GM12878 (cell line): ENCODE measurements around the gene INTS7. TPM values are rescaled to one million over a fixed set of nuclear protein-coding genes. Genes with fewer than 3 reads are reported as not detected.

ENCODE experiments used
- CHD2 ChIP-seq: IDR thresholded peaks from 2 replicates; pipeline ENCODE4 v1.6.1; 2011; ENCODE audit warnings: low read depth, low read length, improper control_type of control experiment, borderline replicate concordance
- LARP7 ChIP-seq: fragments of 450-650 bp; IDR thresholded peaks from 2 replicates; pipeline ENCODE4 v1.6.1; 2017; ENCODE audit warnings: mild to moderate bottlenecking
- NFIC ChIP-seq: IDR thresholded peaks from 2 replicates; pipeline ENCODE4 v1.6.1; 2012; ENCODE audit warnings: low read depth, mild to moderate bottlenecking, inconsistent platforms, low read length, moderate library complexity
- POU2F2 ChIP-seq: IDR thresholded peaks from 3 replicates; pipeline ENCODE4 v1.6.1; 2011; ENCODE audit warnings: low read depth, mild to moderate bottlenecking, low read length, borderline replicate concordance
- SREBF1 ChIP-seq: IDR thresholded peaks from 2 replicates; pipeline ENCODE4 v1.6.1; 2012; ENCODE audit warnings: mild to moderate bottlenecking, low read length
- SREBF2 ChIP-seq: IDR thresholded peaks from 2 replicates; pipeline ENCODE4 v1.6.1; 2012; ENCODE audit warnings: mild to moderate bottlenecking, low read length
- ZSCAN29 ChIP-seq: fragments of 450-650 bp; IDR thresholded peaks from 2 replicates; pipeline ENCODE4 v1.6.1; 2017; ENCODE audit warnings: mild to moderate bottlenecking, moderate library complexity
- polyA plus RNA-seq, 11 experiments: library from polyadenylated mRNA; depleted of rRNA in 4 of 11; unstranded in 6 of 11; stranded (reverse) in 5 of 11; fragments of >200 nt; fragmentation: Nextera tagmentation in 4 of 11; fragmentation: Illumina TruSeq in 1 of 11; extraction: Ambion mirVana in 4 of 11; extraction: Trizol in 1 of 11; gene quantifications; 1 replicate in 1 of 11; 2 replicates in 10 of 11; pipeline versions ENCODE4 v1.2.1 to v1.2.3, GENCODE V29; 2011 to 2016; ENCODE audit warnings: inconsistent platforms in 2 of 11, missing spikeins in 2 of 11, low read depth in 1 of 11
- total RNA-seq, 4 experiments: library from RNA; depleted of rRNA in 3 of 4; stranded (reverse); fragments of >200 nt in 3 of 4; fragmentation: Illumina TruSeq in 1 of 4; extraction: Trizol in 1 of 4; gene quantifications; 2 replicates each; pipeline versions ENCODE4 v1.2.1 to v1.2.3, GENCODE V29; 2013 to 2021
- TF ChIP-seq, protein P1 (sequence below): IDR thresholded peaks from 2 replicates; pipeline ENCODE4 v1.6.1; 2011; ENCODE audit warnings: borderline replicate concordance, low read depth, mild to moderate bottlenecking, moderate library complexity, low read length; ENCODE audit not compliant: insufficient read depth, poor library complexity, severe bottlenecking
- TF ChIP-seq, protein P2 (sequence below): IDR thresholded peaks from 2 replicates; pipeline ENCODE4 v1.6.1; 2011; ENCODE audit warnings: low read depth, low read length, improper control_type of control experiment, borderline replicate concordance
- TF ChIP-seq, protein P3 (sequence below): fragments of 150-350 bp; IDR thresholded peaks from 2 replicates; pipeline ENCODE4 v1.6.1; 2014; ENCODE audit warnings: mild to moderate bottlenecking, low read depth, low read length
- TF ChIP-seq, protein P4 (sequence below): IDR thresholded peaks from 2 replicates; pipeline ENCODE4 v1.6.1; 2012; ENCODE audit warnings: improper control_type of control experiment, low read depth, low read length; ENCODE audit not compliant: insufficient replicate concordance
- TF ChIP-seq, protein P5 (sequence below): IDR thresholded peaks from 2 replicates; pipeline ENCODE4 v1.6.1; 2012; ENCODE audit warnings: low read depth, low read length, improper control_type of control experiment
- TF ChIP-seq, protein P6 (sequence below): fragments of 450-650 bp; IDR thresholded peaks from 2 replicates; pipeline ENCODE4 v1.6.1; 2018; ENCODE audit warnings: borderline replicate concordance, mild to moderate bottlenecking; ENCODE audit not compliant: partially characterized antibody

Gene INTS7
- total and polyA plus RNA-seq, 10 of the 15 experiments (the other 5 are each of a cell fraction or from before 2014, with no cell fraction given), result 17.1 to 49.1 (median 26.8) TPM

DNA sequence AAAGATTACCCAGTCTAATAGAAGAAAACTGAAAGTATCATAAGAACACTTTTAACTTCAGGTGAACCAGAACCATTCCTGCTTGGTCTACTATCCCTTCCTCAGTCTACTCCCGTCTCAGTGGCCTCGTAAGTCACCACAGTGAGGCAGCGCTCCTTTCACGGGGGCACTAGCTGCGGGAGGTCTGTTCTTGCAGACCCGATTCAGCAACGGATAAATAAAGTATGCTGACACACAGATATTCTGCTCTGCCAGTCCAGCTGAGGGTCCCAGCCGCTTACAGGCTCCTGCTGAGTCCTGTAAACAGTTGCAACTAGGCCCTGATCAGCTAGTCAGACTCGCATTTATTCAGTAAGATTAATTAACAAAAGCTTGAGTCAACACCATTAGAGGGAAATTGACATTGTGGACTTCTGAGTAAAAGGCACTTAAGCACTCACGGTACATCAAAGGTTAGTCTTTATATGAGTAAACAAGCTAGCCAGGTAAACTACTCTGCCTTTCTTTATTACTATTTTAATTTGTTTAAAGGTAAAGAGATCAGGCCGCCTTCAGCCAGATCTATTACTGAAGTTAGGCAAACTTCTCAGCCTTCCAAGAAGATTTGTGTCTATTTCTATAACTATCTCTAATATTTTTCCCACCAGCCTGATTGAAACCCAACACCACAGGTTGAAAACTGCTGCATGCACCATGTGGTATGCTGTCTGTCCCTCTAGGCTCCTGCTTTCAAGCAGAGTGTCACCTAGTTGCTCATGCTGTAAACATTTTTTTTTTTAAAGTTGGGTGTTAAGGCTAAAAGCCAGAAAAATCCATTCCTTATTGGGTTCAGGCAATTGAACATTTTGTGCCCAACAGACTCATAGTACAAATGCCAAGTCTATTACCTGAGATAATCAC is 87.7 kb downstream of the INTS7 start (continued):
- TF ChIP-seq, protein P1, sequence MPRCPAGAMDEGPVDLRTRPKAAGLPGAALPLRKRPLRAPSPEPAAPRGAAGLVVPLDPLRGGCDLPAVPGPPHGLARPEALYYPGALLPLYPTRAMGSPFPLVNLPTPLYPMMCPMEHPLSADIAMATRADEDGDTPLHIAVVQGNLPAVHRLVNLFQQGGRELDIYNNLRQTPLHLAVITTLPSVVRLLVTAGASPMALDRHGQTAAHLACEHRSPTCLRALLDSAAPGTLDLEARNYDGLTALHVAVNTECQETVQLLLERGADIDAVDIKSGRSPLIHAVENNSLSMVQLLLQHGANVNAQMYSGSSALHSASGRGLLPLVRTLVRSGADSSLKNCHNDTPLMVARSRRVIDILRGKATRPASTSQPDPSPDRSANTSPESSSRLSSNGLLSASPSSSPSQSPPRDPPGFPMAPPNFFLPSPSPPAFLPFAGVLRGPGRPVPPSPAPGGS, result no peak
- TF ChIP-seq SREBF2 (no peak), ZSCAN29 (no peak), CHD2 (no peak), LARP7 (no peak), NFIC (no peak), POU2F2 (no peak), SREBF1 (no peak)
- TF ChIP-seq, protein P2, sequence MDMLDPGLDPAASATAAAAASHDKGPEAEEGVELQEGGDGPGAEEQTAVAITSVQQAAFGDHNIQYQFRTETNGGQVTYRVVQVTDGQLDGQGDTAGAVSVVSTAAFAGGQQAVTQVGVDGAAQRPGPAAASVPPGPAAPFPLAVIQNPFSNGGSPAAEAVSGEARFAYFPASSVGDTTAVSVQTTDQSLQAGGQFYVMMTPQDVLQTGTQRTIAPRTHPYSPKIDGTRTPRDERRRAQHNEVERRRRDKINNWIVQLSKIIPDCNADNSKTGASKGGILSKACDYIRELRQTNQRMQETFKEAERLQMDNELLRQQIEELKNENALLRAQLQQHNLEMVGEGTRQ, result no peak
- TF ChIP-seq, protein P3, sequence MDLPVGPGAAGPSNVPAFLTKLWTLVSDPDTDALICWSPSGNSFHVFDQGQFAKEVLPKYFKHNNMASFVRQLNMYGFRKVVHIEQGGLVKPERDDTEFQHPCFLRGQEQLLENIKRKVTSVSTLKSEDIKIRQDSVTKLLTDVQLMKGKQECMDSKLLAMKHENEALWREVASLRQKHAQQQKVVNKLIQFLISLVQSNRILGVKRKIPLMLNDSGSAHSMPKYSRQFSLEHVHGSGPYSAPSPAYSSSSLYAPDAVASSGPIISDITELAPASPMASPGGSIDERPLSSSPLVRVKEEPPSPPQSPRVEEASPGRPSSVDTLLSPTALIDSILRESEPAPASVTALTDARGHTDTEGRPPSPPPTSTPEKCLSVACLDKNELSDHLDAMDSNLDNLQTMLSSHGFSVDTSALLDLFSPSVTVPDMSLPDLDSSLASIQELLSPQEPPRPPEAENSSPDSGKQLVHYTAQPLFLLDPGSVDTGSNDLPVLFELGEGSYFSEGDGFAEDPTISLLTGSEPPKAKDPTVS, result no peak
- TF ChIP-seq, protein P4, sequence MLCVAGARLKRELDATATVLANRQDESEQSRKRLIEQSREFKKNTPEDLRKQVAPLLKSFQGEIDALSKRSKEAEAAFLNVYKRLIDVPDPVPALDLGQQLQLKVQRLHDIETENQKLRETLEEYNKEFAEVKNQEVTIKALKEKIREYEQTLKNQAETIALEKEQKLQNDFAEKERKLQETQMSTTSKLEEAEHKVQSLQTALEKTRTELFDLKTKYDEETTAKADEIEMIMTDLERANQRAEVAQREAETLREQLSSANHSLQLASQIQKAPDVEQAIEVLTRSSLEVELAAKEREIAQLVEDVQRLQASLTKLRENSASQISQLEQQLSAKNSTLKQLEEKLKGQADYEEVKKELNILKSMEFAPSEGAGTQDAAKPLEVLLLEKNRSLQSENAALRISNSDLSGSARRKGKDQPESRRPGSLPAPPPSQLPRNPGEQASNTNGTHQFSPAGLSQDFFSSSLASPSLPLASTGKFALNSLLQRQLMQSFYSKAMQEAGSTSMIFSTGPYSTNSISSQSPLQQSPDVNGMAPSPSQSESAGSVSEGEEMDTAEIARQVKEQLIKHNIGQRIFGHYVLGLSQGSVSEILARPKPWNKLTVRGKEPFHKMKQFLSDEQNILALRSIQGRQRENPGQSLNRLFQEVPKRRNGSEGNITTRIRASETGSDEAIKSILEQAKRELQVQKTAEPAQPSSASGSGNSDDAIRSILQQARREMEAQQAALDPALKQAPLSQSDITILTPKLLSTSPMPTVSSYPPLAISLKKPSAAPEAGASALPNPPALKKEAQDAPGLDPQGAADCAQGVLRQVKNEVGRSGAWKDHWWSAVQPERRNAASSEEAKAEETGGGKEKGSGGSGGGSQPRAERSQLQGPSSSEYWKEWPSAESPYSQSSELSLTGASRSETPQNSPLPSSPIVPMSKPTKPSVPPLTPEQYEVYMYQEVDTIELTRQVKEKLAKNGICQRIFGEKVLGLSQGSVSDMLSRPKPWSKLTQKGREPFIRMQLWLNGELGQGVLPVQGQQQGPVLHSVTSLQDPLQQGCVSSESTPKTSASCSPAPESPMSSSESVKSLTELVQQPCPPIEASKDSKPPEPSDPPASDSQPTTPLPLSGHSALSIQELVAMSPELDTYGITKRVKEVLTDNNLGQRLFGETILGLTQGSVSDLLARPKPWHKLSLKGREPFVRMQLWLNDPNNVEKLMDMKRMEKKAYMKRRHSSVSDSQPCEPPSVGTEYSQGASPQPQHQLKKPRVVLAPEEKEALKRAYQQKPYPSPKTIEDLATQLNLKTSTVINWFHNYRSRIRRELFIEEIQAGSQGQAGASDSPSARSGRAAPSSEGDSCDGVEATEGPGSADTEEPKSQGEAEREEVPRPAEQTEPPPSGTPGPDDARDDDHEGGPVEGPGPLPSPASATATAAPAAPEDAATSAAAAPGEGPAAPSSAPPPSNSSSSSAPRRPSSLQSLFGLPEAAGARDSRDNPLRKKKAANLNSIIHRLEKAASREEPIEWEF, result no peak
- TF ChIP-seq, protein P5, sequence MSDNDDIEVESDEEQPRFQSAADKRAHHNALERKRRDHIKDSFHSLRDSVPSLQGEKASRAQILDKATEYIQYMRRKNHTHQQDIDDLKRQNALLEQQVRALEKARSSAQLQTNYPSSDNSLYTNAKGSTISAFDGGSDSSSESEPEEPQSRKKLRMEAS, result no peak
- TF ChIP-seq, protein P6, sequence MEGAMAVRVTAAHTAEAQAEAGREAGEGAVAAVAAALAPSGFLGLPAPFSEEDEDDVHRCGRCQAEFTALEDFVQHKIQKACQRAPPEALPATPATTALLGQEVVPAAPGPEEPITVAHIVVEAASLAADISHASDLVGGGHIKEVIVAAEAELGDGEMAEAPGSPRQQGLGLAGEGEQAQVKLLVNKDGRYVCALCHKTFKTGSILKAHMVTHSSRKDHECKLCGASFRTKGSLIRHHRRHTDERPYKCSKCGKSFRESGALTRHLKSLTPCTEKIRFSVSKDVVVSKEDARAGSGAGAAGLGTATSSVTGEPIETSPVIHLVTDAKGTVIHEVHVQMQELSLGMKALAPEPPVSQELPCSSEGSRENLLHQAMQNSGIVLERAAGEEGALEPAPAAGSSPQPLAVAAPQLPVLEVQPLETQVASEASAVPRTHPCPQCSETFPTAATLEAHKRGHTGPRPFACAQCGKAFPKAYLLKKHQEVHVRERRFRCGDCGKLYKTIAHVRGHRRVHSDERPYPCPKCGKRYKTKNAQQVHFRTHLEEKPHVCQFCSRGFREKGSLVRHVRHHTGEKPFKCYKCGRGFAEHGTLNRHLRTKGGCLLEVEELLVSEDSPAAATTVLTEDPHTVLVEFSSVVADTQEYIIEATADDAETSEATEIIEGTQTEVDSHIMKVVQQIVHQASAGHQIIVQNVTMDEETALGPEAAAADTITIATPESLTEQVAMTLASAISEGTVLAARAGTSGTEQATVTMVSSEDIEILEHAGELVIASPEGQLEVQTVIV, result no peak
